Keratinocyte (primary cell): ENCODE results near the gene NFE2L3. TPM values are rescaled to one million over a fixed set of nuclear protein-coding genes. Genes with fewer than 3 reads are reported as not detected.

Experiments used
- DNase-seq: peaks from one replicate; pipeline ENCODE4 v3.0.0-alpha.2; 2011; ENCODE audit warnings: low read depth, missing footprints, low spot score
- FAIRE-seq: peaks from 2 replicates; lab custom pipeline; 2011; peaks lifted over from hg19 to GRCh38; lab: Jason Lieb, UNC
- H2AFZ ChIP-seq: 2 replicates; pipeline ENCODE4 v1.6.0; 2012; ENCODE audit warnings: low read length, control low read depth, inconsistent platforms; ENCODE audit not compliant: control insufficient read depth
- H3K27ac ChIP-seq: 2 replicates; pipeline ENCODE4 v1.5.1; 2011; ENCODE audit warnings: low read length; ENCODE audit not compliant: control insufficient read depth, insufficient read depth
- H3K27me3 ChIP-seq: 3 replicates; pipeline ENCODE4 v1.6.0; 2011; ENCODE audit warnings: low read length; ENCODE audit not compliant: control insufficient read depth, insufficient read depth; ENCODE audit errors: extremely low read depth
- H3K36me3 ChIP-seq, 2 experiments: 2 replicates in 1 of 2; 3 replicates in 1 of 2; pipeline ENCODE4 v1.5.1; 2011; ENCODE audit warnings: low read length in 2 of 2, mild to moderate bottlenecking in 1 of 2; ENCODE audit not compliant: control insufficient read depth in 2 of 2, insufficient read depth in 2 of 2; ENCODE audit errors: extremely low read depth in 1 of 2
- H3K4me1 ChIP-seq: 3 replicates; pipeline ENCODE4 v1.5.1; 2011; ENCODE audit warnings: low read length; ENCODE audit not compliant: control insufficient read depth, insufficient read depth; ENCODE audit errors: extremely low read depth
- H3K4me2 ChIP-seq: 3 replicates; pipeline ENCODE4 v1.6.0; 2011; ENCODE audit warnings: low read depth, low read length; ENCODE audit not compliant: control insufficient read depth, insufficient read depth; ENCODE audit errors: extremely low read depth
- H3K4me3 ChIP-seq, 3 experiments: fragments of 200-600 bp in 1 of 3; sonication (generic) in 1 of 3; 2 replicates in 2 of 3; 3 replicates in 1 of 3; pipeline ENCODE4 v1.5.1; 2011 to 2016; ENCODE audit warnings: low read length in 3 of 3, mild to moderate bottlenecking in 3 of 3, control low read depth in 2 of 3, inconsistent platforms in 1 of 3, low read depth in 1 of 3, mixed read lengths in 1 of 3, mixed run types in 1 of 3, moderate library complexity in 1 of 3; ENCODE audit not compliant: control insufficient read depth in 2 of 3, insufficient read depth in 2 of 3; ENCODE audit errors: extremely low read depth in 1 of 3
- H3K79me2 ChIP-seq: 2 replicates; pipeline ENCODE4 v1.6.0; 2012; ENCODE audit warnings: low read length; ENCODE audit not compliant: control insufficient read depth, insufficient read depth
- H3K9ac ChIP-seq: 3 replicates; pipeline ENCODE4 v1.6.0; 2011; ENCODE audit warnings: low read length; ENCODE audit not compliant: control insufficient read depth, insufficient read depth; ENCODE audit errors: extremely low read depth
- H3K9me1 ChIP-seq: 3 replicates; pipeline ENCODE4 v1.6.0; 2011; ENCODE audit warnings: low read length; ENCODE audit not compliant: control insufficient read depth, insufficient read depth; ENCODE audit errors: extremely low read depth
- H3K9me3 ChIP-seq: 2 replicates; pipeline ENCODE4 v1.5.1; 2012; ENCODE audit warnings: low read depth, low read length; ENCODE audit not compliant: control insufficient read depth
- H4K20me1 ChIP-seq: 3 replicates; pipeline ENCODE4 v1.6.0; 2011; ENCODE audit warnings: low read length; ENCODE audit not compliant: control insufficient read depth, insufficient read depth; ENCODE audit errors: extremely low read depth
- EZH2 ChIP-seq: IDR thresholded peaks from one replicate; pipeline ENCODE4 v1.6.1; 2012; ENCODE audit warnings: inconsistent platforms, mild to moderate bottlenecking, low read length, moderate library complexity
- dilution Hi-C: fragments of 300-500 bp; cut with MboI; formaldehyde crosslinking; loops from one replicate; pipeline ENCODE4 v1.7.0; 2020; ENCODE audit warnings: low sequenced_read_pairs; ENCODE audit not compliant: extremely low pct_ligation_motif_present
- polyA plus RNA-seq, 5 experiments: library from polyadenylated mRNA; depleted of rRNA in 3 of 5; stranded (reverse) in 3 of 5; stranded (forward) in 1 of 5; unstranded in 1 of 5; fragments of >200 nt; gene quantifications; 1 replicate in 1 of 5; 2 replicates in 3 of 5; 3 replicates in 1 of 5; pipeline versions ENCODE4 v1.2.1 to v1.2.3, GENCODE V29; 2011 to 2012; ENCODE audit warnings: missing spikeins in 2 of 5, low read depth in 1 of 5, low replicate concordance in 1 of 5
- TF ChIP-seq, protein P1 (sequence below), 3 experiments: IDR thresholded peaks in 1 of 3; conservative IDR thresholded peaks in 1 of 3; optimal IDR thresholded peaks in 1 of 3; 2 replicates in 2 of 3; 3 replicates in 1 of 3; pipeline versions ENCODE3 to v1.5.1; 2011; ENCODE audit warnings: low read length in 3 of 3, mild to moderate bottlenecking in 3 of 3, moderate library complexity in 2 of 3, control low read depth in 1 of 3, inconsistent platforms in 1 of 3; ENCODE audit not compliant: insufficient read depth in 2 of 3; ENCODE audit errors: extremely low read depth in 1 of 3

Gene NFE2L3
- polyA plus RNA-seq, 1 donor (not counting 4 experiments of a cell fraction or from before 2014, with no cell fraction given): 17.8 TPM

DNA sequence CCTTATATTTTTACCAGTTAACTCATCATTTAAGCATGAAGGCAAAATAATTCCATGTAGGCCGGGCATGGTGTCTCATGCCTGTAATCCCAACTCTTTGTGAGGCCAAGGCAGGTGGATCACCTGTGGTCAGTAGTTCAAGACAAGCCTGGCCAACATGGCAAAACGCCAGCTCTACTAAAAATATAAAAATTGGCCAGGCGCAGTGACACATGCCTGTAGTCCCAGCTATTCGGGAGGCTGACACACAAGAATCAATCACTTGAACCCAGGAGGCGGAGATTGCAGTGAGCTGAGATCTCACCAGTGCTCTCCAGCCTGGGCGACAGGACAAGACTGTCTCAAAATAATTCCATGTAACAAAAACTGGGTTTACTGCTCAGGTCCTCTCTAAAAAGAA, 30.3 kb downstream of the NFE2L3 start:
- Histone ChIP-seq H3K79me2 (no peaks in the 10 kb centered on the region), H4K20me1 (peaks cover 6% of the 10 kb centered on the region), H3K4me3 (no peak overlapping the region), H3K9me1 (no peaks in the 10 kb centered on the region), H3K9ac (no peak overlapping the region), H2AFZ (no peak overlapping the region), H3K9me3 (no peaks in the 10 kb centered on the region), H3K27ac (no peak overlapping the region), H3K4me1 (no peaks in the 10 kb centered on the region), H3K36me3 (peaks cover 0 to 4% of the 10 kb centered on the region in 2 experiments), H3K4me2 (no peak overlapping the region), H3K27me3 (no peaks in the 10 kb centered on the region)
- FAIRE-seq (no peak), DNase-seq (no peak)
- TF ChIP-seq EZH2: no peak
- TF ChIP-seq, protein P1, sequence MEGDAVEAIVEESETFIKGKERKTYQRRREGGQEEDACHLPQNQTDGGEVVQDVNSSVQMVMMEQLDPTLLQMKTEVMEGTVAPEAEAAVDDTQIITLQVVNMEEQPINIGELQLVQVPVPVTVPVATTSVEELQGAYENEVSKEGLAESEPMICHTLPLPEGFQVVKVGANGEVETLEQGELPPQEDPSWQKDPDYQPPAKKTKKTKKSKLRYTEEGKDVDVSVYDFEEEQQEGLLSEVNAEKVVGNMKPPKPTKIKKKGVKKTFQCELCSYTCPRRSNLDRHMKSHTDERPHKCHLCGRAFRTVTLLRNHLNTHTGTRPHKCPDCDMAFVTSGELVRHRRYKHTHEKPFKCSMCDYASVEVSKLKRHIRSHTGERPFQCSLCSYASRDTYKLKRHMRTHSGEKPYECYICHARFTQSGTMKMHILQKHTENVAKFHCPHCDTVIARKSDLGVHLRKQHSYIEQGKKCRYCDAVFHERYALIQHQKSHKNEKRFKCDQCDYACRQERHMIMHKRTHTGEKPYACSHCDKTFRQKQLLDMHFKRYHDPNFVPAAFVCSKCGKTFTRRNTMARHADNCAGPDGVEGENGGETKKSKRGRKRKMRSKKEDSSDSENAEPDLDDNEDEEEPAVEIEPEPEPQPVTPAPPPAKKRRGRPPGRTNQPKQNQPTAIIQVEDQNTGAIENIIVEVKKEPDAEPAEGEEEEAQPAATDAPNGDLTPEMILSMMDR (optimal IDR thresholded peaks at IDR 0.05 in 1 of 3, IDR thresholded peaks at IDR 0.05 in 1 of 3, conservative IDR thresholded peaks at IDR 0.05 in 1 of 3; ENCODE audit: extremely low read depth in 1 of 3, insufficient read depth in 2 of 3, low read length in 3 of 3): no peak
- dilution Hi-C loops: no loop called here

DNA sequence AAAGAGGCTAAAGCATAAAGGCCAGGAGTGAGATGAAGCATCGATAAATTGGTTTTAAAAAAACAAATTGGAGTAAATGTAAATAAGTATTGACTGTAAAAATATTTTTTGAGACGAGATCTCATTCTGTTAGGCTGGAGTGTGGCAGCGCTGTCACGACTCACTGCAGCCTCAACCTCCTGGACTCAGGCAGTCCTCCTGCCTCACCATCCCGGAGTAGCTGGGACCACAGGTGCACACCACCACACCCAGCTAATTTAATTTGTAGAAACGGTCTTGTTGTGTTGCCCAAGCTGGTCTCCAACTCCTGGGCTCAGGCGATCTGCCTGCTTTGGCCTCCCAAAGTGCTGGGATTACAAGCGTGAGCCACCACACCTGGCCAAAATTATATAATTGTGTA, 30.7 kb downstream of the NFE2L3 start:
- Histone ChIP-seq H3K4me3 (no peak overlapping the region), H3K27ac (no peak overlapping the region), H3K4me1 (no peaks in the 10 kb centered on the region), H3K9ac (no peak overlapping the region), H3K4me2 (no peak overlapping the region), H3K79me2 (no peaks in the 10 kb centered on the region), H4K20me1 (peaks cover 8% of the 10 kb centered on the region), H2AFZ (no peak overlapping the region), H3K9me3 (no peaks in the 10 kb centered on the region), H3K27me3 (no peaks in the 10 kb centered on the region), H3K36me3 (peaks cover 2 to 5% of the 10 kb centered on the region in 2 experiments), H3K9me1 (no peaks in the 10 kb centered on the region)
- FAIRE-seq: no peak
- dilution Hi-C loops: no loop called here
- DNase-seq: no peak
- TF ChIP-seq, protein P1 (optimal IDR thresholded peaks at IDR 0.05 in 1 of 3, IDR thresholded peaks at IDR 0.05 in 1 of 3, conservative IDR thresholded peaks at IDR 0.05 in 1 of 3; ENCODE audit: extremely low read depth in 1 of 3, insufficient read depth in 2 of 3, low read length in 3 of 3): no peak
- TF ChIP-seq EZH2: no peak
